GM23338 (cell line): ENCODE measurements around the gene CACNA1S. TPM values are rescaled to one million over a fixed set of nuclear protein-coding genes. Genes with fewer than 3 reads are reported as not detected.

Experiments used
- ATAC-seq: fragments of 200-7000 bp; cut with Tn5 transposase; 3 replicates; pipeline ENCODE4 v1.9.1; 2020
- DNase-seq: peaks from one replicate; pipeline ENCODE4 v3.0.0-alpha.2; 2015; ENCODE audit warnings: low spot score
- H2AFZ ChIP-seq: fragments of 200-600 bp; sonication (generic); 2 replicates; pipeline ENCODE4 v1.8.0; 2016; ENCODE audit warnings: antibody characterized with exemption, mild to moderate bottlenecking, moderate library complexity
- H3F3A ChIP-seq: fragments of 200-600 bp; sonication (generic); replicated peaks from 2 replicates; pipeline ENCODE4 v1.8.0; 2017; ENCODE audit warnings: antibody characterized with exemption, mixed run types, low read depth
- H3K27ac ChIP-seq: fragments of 200-600 bp; sonication (generic); 2 replicates; pipeline ENCODE4 v1.6.1; 2016; ENCODE audit warnings: low read depth
- H3K27me3 ChIP-seq: fragments of 200-600 bp; sonication (generic); 2 replicates; pipeline ENCODE4 v1.8.0; 2016; ENCODE audit warnings: mild to moderate bottlenecking, mixed run types, moderate library complexity; ENCODE audit not compliant: insufficient read depth
- H3K36me3 ChIP-seq: fragments of 200-600 bp; sonication (generic); 2 replicates; pipeline ENCODE4 v1.8.0; 2016; ENCODE audit warnings: mild to moderate bottlenecking; ENCODE audit not compliant: insufficient read depth
- H3K4me1 ChIP-seq: fragments of 200-600 bp; sonication (generic); 2 replicates; pipeline ENCODE4 v1.8.0; 2016; ENCODE audit warnings: mild to moderate bottlenecking, moderate library complexity; ENCODE audit not compliant: insufficient read depth
- H3K4me2 ChIP-seq: fragments of 200-600 bp; sonication (generic); 2 replicates; pipeline ENCODE4 v1.7.1; 2017; ENCODE audit warnings: mixed run types
- H3K4me3 ChIP-seq: fragments of 200-600 bp; sonication (generic); 2 replicates; pipeline ENCODE4 v1.6.1; 2016; ENCODE audit warnings: mixed run types
- H3K79me2 ChIP-seq: fragments of 200-600 bp; sonication (generic); replicated peaks from 2 replicates; pipeline ENCODE4 v1.8.0; 2017; ENCODE audit warnings: mild to moderate bottlenecking; ENCODE audit not compliant: insufficient read depth
- H3K9me2 ChIP-seq: fragments of 200-600 bp; sonication (generic); 2 replicates; pipeline ENCODE4 v1.8.0; 2017; ENCODE audit not compliant: insufficient read depth
- H4K20me1 ChIP-seq: fragments of 200-600 bp; sonication (generic); replicated peaks from 2 replicates; pipeline ENCODE4 v1.8.0; 2017; ENCODE audit warnings: mild to moderate bottlenecking; ENCODE audit not compliant: insufficient read depth
- H3K27ac Mint-ChIP-seq: 2 replicates; pipeline ENCODE4 v1.8.0; 2020; ENCODE audit warnings: inconsistent platforms, mild to moderate bottlenecking, moderate library complexity, mixed read lengths
- H3K27me3 Mint-ChIP-seq: 3 replicates; pipeline ENCODE4 v1.8.0; 2022; ENCODE audit warnings: low read depth, mild to moderate bottlenecking, moderate library complexity, mixed read lengths, inconsistent platforms; ENCODE audit not compliant: insufficient read depth, poor library complexity
- H3K36me3 Mint-ChIP-seq: 3 replicates; pipeline ENCODE4 v1.8.0; 2021; ENCODE audit warnings: low read depth, mild to moderate bottlenecking, inconsistent platforms, moderate library complexity, mixed read lengths
- H3K4me1 Mint-ChIP-seq: 3 replicates; pipeline ENCODE4 v1.8.0; 2020; ENCODE audit warnings: mild to moderate bottlenecking, inconsistent platforms, mixed read lengths
- H3K4me3 Mint-ChIP-seq: 3 replicates; pipeline ENCODE4 v1.8.0; 2021; ENCODE audit warnings: moderate library complexity, mild to moderate bottlenecking, inconsistent platforms, mixed read lengths
- H3K9me3 Mint-ChIP-seq: 3 replicates; pipeline ENCODE4 v1.8.0; 2020; ENCODE audit warnings: moderate library complexity, mild to moderate bottlenecking, inconsistent platforms, mixed read lengths
- CREB1 ChIP-seq: fragments of 250-450 bp; sonication (Bioruptor Pico); IDR thresholded peaks from 2 replicates; pipeline ENCODE4 v1.5.0; 2020; ENCODE audit warnings: low read depth, mild to moderate bottlenecking, moderate library complexity
- EZH2 ChIP-seq: fragments of 200-600 bp; sonication (generic); IDR thresholded peaks from one replicate; pipeline ENCODE4 v1.8.0; 2017; ENCODE audit warnings: antibody characterized with exemption, mild to moderate bottlenecking, low read depth; ENCODE audit not compliant: unreplicated experiment
- EZH2phosphoT487 ChIP-seq: fragments of 200-600 bp; sonication (generic); IDR thresholded peaks from one replicate; pipeline ENCODE4 v1.8.1; 2018; ENCODE audit warnings: antibody characterized with exemption; ENCODE audit not compliant: unreplicated experiment
- JUNB ChIP-seq: IDR thresholded peaks from one replicate; pipeline ENCODE4 v1.6.1; 2016; ENCODE audit warnings: antibody characterized with exemption; ENCODE audit not compliant: unreplicated experiment
- NANOG ChIP-seq: IDR thresholded peaks from 2 replicates; pipeline ENCODE4 v1.6.1; 2016; ENCODE audit warnings: antibody characterized with exemption, borderline replicate concordance
- ZNF114 ChIP-seq: fragments of 250-450 bp; sonication (Bioruptor Pico); IDR thresholded peaks from 2 replicates; pipeline ENCODE4 v1.5.0; 2020; ENCODE audit warnings: mild to moderate bottlenecking, moderate library complexity
- ZNF331 ChIP-seq: fragments of 250-450 bp; sonication (Bioruptor Pico); IDR thresholded peaks from 2 replicates; pipeline ENCODE4 v1.5.0; 2020; ENCODE audit warnings: low read depth, mild to moderate bottlenecking, moderate library complexity
- polyA plus RNA-seq: library from polyadenylated mRNA; unstranded; fragments of >200 nt; fragmentation: Nextera tagmentation; extraction: Ambion mirVana; gene quantifications from 2 replicates; pipeline ENCODE4 v1.2.1, GENCODE V29; 2016
- total RNA-seq: library from RNA; depleted of rRNA; stranded (reverse); fragments of >200 nt; shearing (Covaris generic); gene quantifications from 2 replicates; pipeline ENCODE4 v1.2.3, GENCODE V29; 2014
- TF ChIP-seq, protein P1 (sequence below): fragments of 250-450 bp; sonication (Bioruptor Pico); IDR thresholded peaks from 2 replicates; pipeline ENCODE4 v1.5.0; 2020; ENCODE audit warnings: mild to moderate bottlenecking, moderate library complexity

The CACNA1S gene
- total and polyA plus RNA-seq, 2 experiments from 2014 or later, result 0.03 TPM; not detected in 1

DNA sequence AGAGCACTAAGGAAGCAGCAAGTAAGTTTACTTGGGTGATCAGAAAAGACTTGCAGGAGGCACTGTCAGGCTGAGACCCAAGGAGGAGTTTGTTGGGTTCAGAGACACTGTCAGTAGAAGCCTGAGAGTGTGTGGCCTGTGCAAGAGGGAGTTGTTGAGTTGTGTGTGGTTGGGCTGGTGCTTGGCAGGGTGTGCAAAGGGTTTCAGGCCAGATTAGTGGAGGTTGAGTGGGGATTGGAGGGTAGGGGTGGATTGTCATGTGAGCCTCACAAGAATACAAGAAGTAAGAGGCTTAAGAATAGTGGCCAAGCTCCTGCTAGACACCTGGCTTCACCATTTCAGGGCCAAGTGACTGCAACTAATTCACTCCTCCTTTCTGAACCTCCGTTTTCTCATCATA, 79.8 kb downstream of the CACNA1S start:
- Histone ChIP-seq H3K4me2 (no peak overlapping the region), H4K20me1 (no peaks in the 10 kb centered on the region), H3K79me2 (no peaks in the 10 kb centered on the region), H3K27me3 (no peaks in the 10 kb centered on the region), H3F3A (no peaks in the 10 kb centered on the region), H3K4me3 (no peak overlapping the region), H3K9me2 (no peaks in the 10 kb centered on the region), H3K27ac (no peak overlapping the region), H3K36me3 (no peaks in the 10 kb centered on the region), H3K4me1 (no peaks in the 10 kb centered on the region), H2AFZ (no peak overlapping the region)
- no peak overlapping the region for H3K27ac Mint-ChIP-seq
- DNase-seq, result no peak
- no peaks in the 10 kb centered on the region for H3K9me3 Mint-ChIP-seq
- no peak for ATAC-seq
- H3K4me3 Mint-ChIP-seq, result no peak overlapping the region
- peaks cover 6% of the 10 kb centered on the region; the same call in 1 of the 3 replicates for H3K36me3 Mint-ChIP-seq
- TF ChIP-seq EZH2 (no peak), ZNF331 (CRISPR knock-in tag) (no peak), EZH2phosphoT487 (no peak), JUNB (no peak), ZNF114 (CRISPR knock-in tag) (no peak), NANOG (no peak), CREB1 (CRISPR knock-in tag) (no peak)
- TF ChIP-seq, protein P1, sequence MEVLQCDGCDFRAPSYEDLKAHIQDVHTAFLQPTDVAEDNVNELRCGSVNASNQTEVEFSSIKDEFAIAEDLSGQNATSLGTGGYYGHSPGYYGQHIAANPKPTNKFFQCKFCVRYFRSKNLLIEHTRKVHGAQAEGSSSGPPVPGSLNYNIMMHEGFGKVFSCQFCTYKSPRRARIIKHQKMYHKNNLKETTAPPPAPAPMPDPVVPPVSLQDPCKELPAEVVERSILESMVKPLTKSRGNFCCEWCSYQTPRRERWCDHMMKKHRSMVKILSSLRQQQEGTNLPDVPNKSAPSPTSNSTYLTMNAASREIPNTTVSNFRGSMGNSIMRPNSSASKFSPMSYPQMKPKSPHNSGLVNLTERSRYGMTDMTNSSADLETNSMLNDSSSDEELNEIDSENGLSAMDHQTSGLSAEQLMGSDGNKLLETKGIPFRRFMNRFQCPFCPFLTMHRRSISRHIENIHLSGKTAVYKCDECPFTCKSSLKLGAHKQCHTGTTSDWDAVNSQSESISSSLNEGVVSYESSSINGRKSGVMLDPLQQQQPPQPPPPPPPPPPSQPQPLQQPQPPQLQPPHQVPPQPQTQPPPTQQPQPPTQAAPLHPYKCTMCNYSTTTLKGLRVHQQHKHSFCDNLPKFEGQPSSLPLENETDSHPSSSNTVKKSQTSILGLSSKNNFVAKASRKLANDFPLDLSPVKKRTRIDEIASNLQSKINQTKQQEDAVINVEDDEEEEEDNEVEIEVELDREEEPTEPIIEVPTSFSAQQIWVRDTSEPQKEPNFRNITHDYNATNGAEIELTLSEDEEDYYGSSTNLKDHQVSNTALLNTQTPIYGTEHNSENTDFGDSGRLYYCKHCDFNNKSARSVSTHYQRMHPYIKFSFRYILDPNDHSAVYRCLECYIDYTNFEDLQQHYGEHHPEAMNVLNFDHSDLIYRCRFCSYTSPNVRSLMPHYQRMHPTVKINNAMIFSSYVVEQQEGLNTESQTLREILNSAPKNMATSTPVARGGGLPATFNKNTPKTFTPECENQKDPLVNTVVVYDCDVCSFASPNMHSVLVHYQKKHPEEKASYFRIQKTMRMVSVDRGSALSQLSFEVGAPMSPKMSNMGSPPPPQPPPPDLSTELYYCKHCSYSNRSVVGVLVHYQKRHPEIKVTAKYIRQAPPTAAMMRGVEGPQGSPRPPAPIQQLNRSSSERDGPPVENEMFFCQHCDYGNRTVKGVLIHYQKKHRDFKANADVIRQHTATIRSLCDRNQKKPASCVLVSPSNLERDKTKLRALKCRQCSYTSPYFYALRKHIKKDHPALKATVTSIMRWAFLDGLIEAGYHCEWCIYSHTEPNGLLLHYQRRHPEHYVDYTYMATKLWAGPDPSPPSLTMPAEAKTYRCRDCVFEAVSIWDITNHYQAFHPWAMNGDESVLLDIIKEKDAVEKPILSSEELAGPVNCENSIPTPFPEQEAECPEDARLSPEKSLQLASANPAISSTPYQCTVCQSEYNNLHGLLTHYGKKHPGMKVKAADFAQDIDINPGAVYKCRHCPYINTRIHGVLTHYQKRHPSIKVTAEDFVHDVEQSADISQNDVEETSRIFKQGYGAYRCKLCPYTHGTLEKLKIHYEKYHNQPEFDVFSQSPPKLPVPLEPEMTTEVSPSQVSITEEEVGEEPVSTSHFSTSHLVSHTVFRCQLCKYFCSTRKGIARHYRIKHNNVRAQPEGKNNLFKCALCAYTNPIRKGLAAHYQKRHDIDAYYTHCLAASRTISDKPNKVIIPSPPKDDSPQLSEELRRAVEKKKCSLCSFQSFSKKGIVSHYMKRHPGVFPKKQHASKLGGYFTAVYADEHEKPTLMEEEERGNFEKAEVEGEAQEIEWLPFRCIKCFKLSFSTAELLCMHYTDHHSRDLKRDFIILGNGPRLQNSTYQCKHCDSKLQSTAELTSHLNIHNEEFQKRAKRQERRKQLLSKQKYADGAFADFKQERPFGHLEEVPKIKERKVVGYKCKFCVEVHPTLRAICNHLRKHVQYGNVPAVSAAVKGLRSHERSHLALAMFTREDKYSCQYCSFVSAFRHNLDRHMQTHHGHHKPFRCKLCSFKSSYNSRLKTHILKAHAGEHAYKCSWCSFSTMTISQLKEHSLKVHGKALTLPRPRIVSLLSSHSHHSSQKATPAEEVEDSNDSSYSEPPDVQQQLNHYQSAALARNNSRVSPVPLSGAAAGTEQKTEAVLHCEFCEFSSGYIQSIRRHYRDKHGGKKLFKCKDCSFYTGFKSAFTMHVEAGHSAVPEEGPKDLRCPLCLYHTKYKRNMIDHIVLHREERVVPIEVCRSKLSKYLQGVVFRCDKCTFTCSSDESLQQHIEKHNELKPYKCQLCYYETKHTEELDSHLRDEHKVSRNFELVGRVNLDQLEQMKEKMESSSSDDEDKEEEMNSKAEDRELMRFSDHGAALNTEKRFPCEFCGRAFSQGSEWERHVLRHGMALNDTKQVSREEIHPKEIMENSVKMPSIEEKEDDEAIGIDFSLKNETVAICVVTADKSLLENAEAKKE (CRISPR knock-in tag), result no peak
- no peaks in the 10 kb centered on the region; the same call in 1 of the 3 replicates for H3K4me1 Mint-ChIP-seq
- no peaks in the 10 kb centered on the region for H3K27me3 Mint-ChIP-seq
